ENCODE data around the gene RAB20.

The RAB20 gene

GRCh38 chr13:110479648-110480047 is 81.9 kb downstream of the RAB20 start:
- no peak overlapping the region for H3K4me3 ChIP-seq (ENCODE audit: low read depth, low read length)
- DNase-seq (ENCODE audit: low read depth): no peak

- DNase-seq (ENCODE audit: low read depth): no peak
Observed at GRCh38 chr13:110479215-110479545, 82.3 kb downstream of the RAB20 start.

GRCh38 chr13:110478405-110479214 is 82.9 kb downstream of the RAB20 start:
- H3K4me3 ChIP-seq (ENCODE audit: low read depth, low read length): no peak overlapping the region
- DNase-seq (ENCODE audit: low read depth): no peak

More at GRCh38 chr13:110479215-110479545, 82.3 kb downstream of the RAB20 start:
- H3K4me3 ChIP-seq (ENCODE audit: low read depth, low read length): no peak overlapping the region

GRCh38 chr13:110477706-110478245 is 83.7 kb downstream of the RAB20 start:
- no peak for DNase-seq (ENCODE audit: low read depth)

GRCh38 chr13:110476220-110476617 is 85.3 kb downstream of the RAB20 start:
- no peak overlapping the region for H3K4me3 ChIP-seq (ENCODE audit: low read depth, low read length)
- no peak for DNase-seq (ENCODE audit: low read depth)

More at GRCh38 chr13:110477706-110478245, 83.7 kb downstream of the RAB20 start:
- no peak overlapping the region for H3K4me3 ChIP-seq (ENCODE audit: low read depth, low read length)

GRCh38 chr13:110475550-110476219 is 85.8 kb downstream of the RAB20 start:
- no peak for DNase-seq (ENCODE audit: low read depth)
- H3K4me3 ChIP-seq (ENCODE audit: low read depth, low read length): no peak overlapping the region

GRCh38 chr13:110475117-110475516 is 86.4 kb downstream of the RAB20 start:
- DNase-seq (ENCODE audit: low read depth): no peak
- no peak overlapping the region for H3K4me3 ChIP-seq (ENCODE audit: low read depth, low read length)

- no peak for DNase-seq (ENCODE audit: low read depth)
- H3K4me3 ChIP-seq (ENCODE audit: low read depth, low read length): no peak overlapping the region
Observed at GRCh38 chr13:110474713-110475112, 86.8 kb downstream of the RAB20 start.

Measured in skeletal muscle cell (primary cell).